Endothelial cell of umbilical vein (primary cell): ENCODE results near the gene PKMYT1. TPM values are rescaled to one million over a fixed set of nuclear protein-coding genes. Genes with fewer than 3 reads are reported as not detected.

Experiments
- BruUV-seq: library from RNA; stranded (reverse); fragments of 400-500 nt; replicated peaks from 2 replicates; lab custom pipeline; 2021; lab: Mats Ljungman, UMichigan
- CTCF ChIA-PET: fragments of 300-600, 350-600 bp; sonication (Branson Sonifier 250); formaldehyde crosslinking; loops from one replicate; lab custom pipeline; 2021; ENCODE audit warnings: antibody characterized with exemption, inconsistent platforms; lab: Charles Lee
- POLR2A ChIA-PET: fragments of 300-600, 350-600 bp; sonication (Branson Sonifier 250); formaldehyde crosslinking; loops from one replicate; lab custom pipeline; 2021; ENCODE audit warnings: antibody characterized with exemption, inconsistent platforms; lab: Charles Lee
- DNase-seq: peaks from one replicate; pipeline ENCODE4 v3.0.0-alpha.2; 2011; ENCODE audit warnings: low read depth, low spot score
- FAIRE-seq: peaks from 2 replicates; lab custom pipeline; 2011; peaks lifted over from hg19 to GRCh38; lab: Jason Lieb, UNC
- H2AFZ ChIP-seq: 2 replicates; pipeline ENCODE4 v1.6.0; 2012; ENCODE audit warnings: low read depth, low read length, control low read depth, inconsistent platforms
- H3K27ac ChIP-seq: 2 replicates; pipeline ENCODE4 v1.5.1; 2011; ENCODE audit warnings: low read depth, mild to moderate bottlenecking, control low read depth, low read length, moderate library complexity; ENCODE audit not compliant: insufficient read depth
- H3K27me3 ChIP-seq, 2 experiments: 2 replicates each; pipeline versions ENCODE4 v1.6.0 to v1.6.1; 2011; ENCODE audit warnings: low read length in 2 of 2, mixed read lengths in 1 of 2; ENCODE audit not compliant: control insufficient read depth in 2 of 2, insufficient read depth in 2 of 2
- H3K36me3 ChIP-seq, 2 experiments: 2 replicates in 1 of 2; 3 replicates in 1 of 2; pipeline ENCODE4 v1.5.1; 2011; ENCODE audit warnings: low read length in 2 of 2, mild to moderate bottlenecking in 1 of 2, moderate library complexity in 1 of 2; ENCODE audit not compliant: control insufficient read depth in 2 of 2, insufficient read depth in 2 of 2; ENCODE audit errors: extremely low read depth in 1 of 2
- H3K4me1 ChIP-seq: 3 replicates; pipeline ENCODE4 v1.5.1; 2011; ENCODE audit warnings: mild to moderate bottlenecking, low read length; ENCODE audit not compliant: control insufficient read depth, insufficient read depth; ENCODE audit errors: extremely low read depth
- H3K4me2 ChIP-seq: 2 replicates; pipeline ENCODE4 v1.6.1; 2011; ENCODE audit warnings: low read length, control low read depth, mixed read lengths; ENCODE audit not compliant: insufficient read depth
- H3K4me3 ChIP-seq, 3 experiments: fragments of 200-600 bp in 1 of 3; sonication (generic), shearing (Covaris generic) in 1 of 3; replicated peaks in 1 of 3; 2 replicates each; pipeline ENCODE4 v1.5.1; 2011 to 2016; ENCODE audit warnings: control low read depth in 3 of 3, low read length in 3 of 3, mild to moderate bottlenecking in 2 of 3, inconsistent platforms in 1 of 3, low read depth in 1 of 3, moderate library complexity in 1 of 3; ENCODE audit not compliant: insufficient read depth in 1 of 3
- H3K79me2 ChIP-seq: 2 replicates; pipeline ENCODE4 v1.6.0; 2012; ENCODE audit warnings: low read length, inconsistent platforms; ENCODE audit not compliant: control insufficient read depth, insufficient read depth
- H3K9ac ChIP-seq: replicated peaks from 2 replicates; pipeline ENCODE3; 2011; ENCODE audit warnings: low read length, control low read depth; ENCODE audit not compliant: insufficient read depth; ENCODE audit errors: extremely low read depth
- H3K9me1 ChIP-seq: replicated peaks from 3 replicates; pipeline ENCODE4 v1.6.0; 2011; ENCODE audit warnings: mild to moderate bottlenecking, low read length; ENCODE audit not compliant: control insufficient read depth, insufficient read depth; ENCODE audit errors: extremely low read depth
- H3K9me3 ChIP-seq: replicated peaks from 2 replicates; pipeline ENCODE4 v1.5.1; 2012; ENCODE audit warnings: low read length, inconsistent platforms; ENCODE audit not compliant: control insufficient read depth, insufficient read depth
- H4K20me1 ChIP-seq: replicated peaks from 2 replicates; pipeline ENCODE3; 2011; ENCODE audit warnings: mild to moderate bottlenecking, low read length; ENCODE audit not compliant: control insufficient read depth, insufficient read depth; ENCODE audit errors: extremely low read depth
- CTCF ChIP-seq, 2 donors: IDR thresholded peaks; 1 replicate in 1 of 2; 2 replicates in 1 of 2; pipeline ENCODE4 v1.5.1; 2011; ENCODE audit warnings: low read length in 2 of 2, mild to moderate bottlenecking in 2 of 2, moderate library complexity in 2 of 2, control low read depth in 1 of 2, inconsistent platforms in 1 of 2, low read depth in 1 of 2; ENCODE audit not compliant: insufficient read depth in 1 of 2; ENCODE audit errors: extremely low read depth in 1 of 2
- EZH2 ChIP-seq: IDR thresholded peaks from 2 replicates; pipeline ENCODE4 v1.6.1; 2012; ENCODE audit warnings: borderline replicate concordance, low read depth, mild to moderate bottlenecking, moderate library complexity, low read length, inconsistent platforms; ENCODE audit not compliant: severe bottlenecking
- FOS ChIP-seq: IDR thresholded peaks from 2 replicates; pipeline ENCODE4 v1.6.1; 2011; ENCODE audit warnings: mild to moderate bottlenecking, low read length, moderate library complexity, borderline replicate concordance; ENCODE audit not compliant: insufficient read depth
- GATA2 ChIP-seq: IDR thresholded peaks from 2 replicates; pipeline ENCODE4 v1.7.0; 2011; ENCODE audit warnings: low read depth, mild to moderate bottlenecking, moderate library complexity, mixed read lengths, low read length; ENCODE audit not compliant: insufficient read length, insufficient read depth
- JUN ChIP-seq: IDR thresholded peaks from 2 replicates; pipeline ENCODE4 v1.6.1; 2011; ENCODE audit warnings: borderline replicate concordance, low read depth; ENCODE audit not compliant: insufficient read length, insufficient read depth
- MAX ChIP-seq: IDR thresholded peaks from 2 replicates; pipeline ENCODE4 v1.6.1; 2011; ENCODE audit not compliant: insufficient read depth, insufficient read length
- MYC ChIP-seq: IDR thresholded peaks from one replicate; pipeline ENCODE4 v1.6.1; 2011; ENCODE audit warnings: mild to moderate bottlenecking, low read depth, low read length
- POLR2A ChIP-seq: IDR thresholded peaks from 2 replicates; pipeline ENCODE4 v1.6.1; 2012; ENCODE audit warnings: low read depth, mild to moderate bottlenecking, control low read depth, low read length
- POLR2AphosphoS5 ChIP-seq: IDR thresholded peaks from 2 replicates; pipeline ENCODE4 v1.6.1; 2012; ENCODE audit warnings: low read depth, mild to moderate bottlenecking, control low read depth, low read length, moderate library complexity; ENCODE audit not compliant: insufficient read depth
- dilution Hi-C: fragments of 300-500 bp; cut with MboI; formaldehyde crosslinking; loops from one replicate; pipeline ENCODE4 v1.15.0; 2019; ENCODE audit warnings: low sequenced_read_pairs; ENCODE audit not compliant: extremely low pct_ligation_motif_present
- intact Hi-C: fragments of 100-400 bp; cut with micrococcal nuclease; formaldehyde crosslinking; loops from one replicate; pipeline ENCODE4 v1.10.0; 2022
- polyA plus RNA-seq, 4 experiments: library from polyadenylated mRNA; depleted of rRNA in 3 of 4; stranded (reverse) in 3 of 4; unstranded in 1 of 4; fragments of >200 nt; gene quantifications; 2 replicates each; pipeline versions ENCODE4 v1.2.1 to v1.2.3, GENCODE V29; 2011 to 2012; ENCODE audit warnings: missing spikeins in 1 of 4
- total RNA-seq: library from RNA; stranded (reverse); gene quantifications from 2 replicates; pipeline ENCODE4 v1.2.3, GENCODE V29; 2021

PKMYT1 gene
- total and polyA plus RNA-seq, 2 donors (not counting 3 experiments of a cell fraction or from before 2014, with no cell fraction given): 26.1 to 48.5 TPM

- H3K79me2 ChIP-seq: no peaks in the 10 kb centered on the region
- H2AFZ ChIP-seq: no peak overlapping the region
- no peak for DNase-seq
- H3K4me3 ChIP-seq: no peak overlapping the region
- dilution Hi-C loops: no loop called here
- H3K9me3 ChIP-seq: no peaks in the 10 kb centered on the region
- H3K9me1 ChIP-seq: no peaks in the 10 kb centered on the region
- H3K27me3 ChIP-seq: no peaks in the 10 kb centered on the region
- FAIRE-seq: no peak
- H3K4me1 ChIP-seq: no peaks in the 10 kb centered on the region
- H3K27ac ChIP-seq: no peak overlapping the region
- POLR2A ChIA-PET: no interaction called here
- no peak overlapping the region for H3K4me2 ChIP-seq
- CTCF ChIA-PET: interaction anchor here (2.8 kb wide), 1 partner anchor 15 kb away, joined by 10 read pairs; no protein-coding TSS in a partner anchor
- no peaks in the 10 kb centered on the region for H4K20me1 ChIP-seq
- no peak for TF ChIP-seq GATA2
- TF ChIP-seq MYC: no peak
- TF ChIP-seq CTCF (IDR thresholded peaks at IDR 0.05; ENCODE audit: extremely low read depth in 1 of 2, insufficient read depth in 1 of 2, low read depth in 1 of 2, low read length in 2 of 2): no peak
- TF ChIP-seq MAX: no peak
- no peak for TF ChIP-seq JUN
- TF ChIP-seq EZH2: no peak
- TF ChIP-seq POLR2A: no peak
- TF ChIP-seq POLR2AphosphoS5: no peak
- TF ChIP-seq FOS: no peak
- intact Hi-C loops: no loop called here
- peaks cover 10 to 25% of the 10 kb centered on the region in 2 experiments for H3K36me3 ChIP-seq
- no peak overlapping the region for H3K9ac ChIP-seq
- no TSS peak for BruUV-seq
Observed at GRCh38 chr16:2942045-2942444, 38.2 kb downstream of the PKMYT1 start.
